ENCODE results near the gene LEMD3.

DNA sequence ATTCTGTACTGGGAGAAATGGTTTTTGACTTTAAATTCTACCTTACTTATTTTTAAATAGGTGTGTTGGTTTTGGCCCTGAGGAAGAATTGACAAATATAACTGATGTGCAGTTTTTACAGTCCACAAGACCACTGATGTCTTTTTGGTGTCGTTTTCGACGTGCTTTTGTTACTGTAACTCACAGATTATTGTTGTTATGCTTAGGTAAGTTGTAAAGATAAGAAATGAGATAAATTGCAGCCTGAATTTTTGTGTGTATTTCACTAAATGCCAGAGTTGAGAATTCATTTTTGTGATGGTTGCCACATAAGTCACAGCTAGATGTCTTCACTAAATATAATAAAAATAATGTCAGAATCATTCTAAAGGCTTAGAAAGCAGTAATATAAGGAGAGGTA lies 69.2 kb downstream of the LEMD3 start:
- TF ChIP-seq, protein P1, sequence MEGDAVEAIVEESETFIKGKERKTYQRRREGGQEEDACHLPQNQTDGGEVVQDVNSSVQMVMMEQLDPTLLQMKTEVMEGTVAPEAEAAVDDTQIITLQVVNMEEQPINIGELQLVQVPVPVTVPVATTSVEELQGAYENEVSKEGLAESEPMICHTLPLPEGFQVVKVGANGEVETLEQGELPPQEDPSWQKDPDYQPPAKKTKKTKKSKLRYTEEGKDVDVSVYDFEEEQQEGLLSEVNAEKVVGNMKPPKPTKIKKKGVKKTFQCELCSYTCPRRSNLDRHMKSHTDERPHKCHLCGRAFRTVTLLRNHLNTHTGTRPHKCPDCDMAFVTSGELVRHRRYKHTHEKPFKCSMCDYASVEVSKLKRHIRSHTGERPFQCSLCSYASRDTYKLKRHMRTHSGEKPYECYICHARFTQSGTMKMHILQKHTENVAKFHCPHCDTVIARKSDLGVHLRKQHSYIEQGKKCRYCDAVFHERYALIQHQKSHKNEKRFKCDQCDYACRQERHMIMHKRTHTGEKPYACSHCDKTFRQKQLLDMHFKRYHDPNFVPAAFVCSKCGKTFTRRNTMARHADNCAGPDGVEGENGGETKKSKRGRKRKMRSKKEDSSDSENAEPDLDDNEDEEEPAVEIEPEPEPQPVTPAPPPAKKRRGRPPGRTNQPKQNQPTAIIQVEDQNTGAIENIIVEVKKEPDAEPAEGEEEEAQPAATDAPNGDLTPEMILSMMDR (IDR thresholded peaks at IDR 0.05), result no peak
- TF ChIP-seq POLR2A (IDR thresholded peaks at IDR 0.05) (no peak), EP300 (IDR thresholded peaks at IDR 0.05) (no peak)

Measured in tibial nerve (tissue), 4 donors.